ENCODE data around the gene CLMN. TPM values are rescaled to one million over a fixed set of nuclear protein-coding genes. Genes with fewer than 3 reads are reported as not detected.

CLMN gene
- total and polyA plus RNA-seq, 2 of the 8 experiments (the other 6 are each of a cell fraction or from before 2014, with no cell fraction given): 1.6 to 8.2 TPM

GRCh38 chr14:95240859-95241813 lies 78.6 kb downstream of the CLMN start:
- Histone ChIP-seq H3K79me1 (ENCODE audit: low read depth, low read length) (no peaks in the 10 kb centered on the region), H2BK15ac (ENCODE audit: low read length) (no peak overlapping the region), H4K91ac (replicated peaks; ENCODE audit: insufficient read length, low read length) (no peak overlapping the region), H3K18ac (ENCODE audit: extremely low read depth, low read length) (no peak overlapping the region), H2BK5ac (ENCODE audit: low read depth, low read length) (no peak overlapping the region), H3K27me3 (replicated peaks in 1 of 4; ENCODE audit: control insufficient read depth in 3 of 4, extremely low read depth in 1 of 4, insufficient read depth in 3 of 4, low read length in 3 of 4) (no peaks in the 10 kb centered on the region), H4K8ac (ENCODE audit: extremely low read depth, insufficient read depth, low read length) (no peak overlapping the region), H3K23ac (ENCODE audit: insufficient read length) (no peak overlapping the region), H3K4me3 (ENCODE audit: extremely low read depth in 1 of 4, insufficient read depth in 2 of 4, low read depth in 3 of 4, low read length in 4 of 4) (no peak overlapping the region), H2AFZ (ENCODE audit: low read length) (no peak overlapping the region), H2BK12ac (ENCODE audit: low read depth, low read length) (no peak overlapping the region), H3K36me3 (ENCODE audit: control insufficient read depth in 2 of 4, insufficient read depth in 4 of 4, low read length in 3 of 4) (no peaks in the 10 kb centered on the region), H3K4ac (replicated peaks; ENCODE audit: insufficient read length, low read depth, low read length) (no peak overlapping the region), H3K23me2 (ENCODE audit: low read depth, low read length) (peaks cover 7% of the 10 kb centered on the region; the same call in 1 of the 2 replicates), H3K56ac (replicated peaks; ENCODE audit: insufficient read length, low read depth, low read length) (no peak overlapping the region), H4K5ac (ENCODE audit: insufficient read length, low read depth, low read length) (no peak overlapping the region), H2AK5ac (ENCODE audit: low read depth, low read length) (no peak overlapping the region), H3K27ac (ENCODE audit: low read depth, low read length) (no peak overlapping the region), H3K4me2 (ENCODE audit: insufficient read depth in 1 of 2, low read depth in 2 of 2, low read length in 2 of 2) (no peak overlapping the region), H3K14ac (ENCODE audit: insufficient read length) (no peak overlapping the region), H3K9ac (replicated peaks in 1 of 4; ENCODE audit: extremely low read depth in 1 of 4, low read depth in 3 of 4, low read length in 3 of 4) (no peak overlapping the region), H3K9me3 (ENCODE audit: insufficient read depth in 2 of 2, low read depth in 1 of 2, low read length in 1 of 2) (no peaks in the 10 kb centered on the region), H2BK120ac (replicated peaks; ENCODE audit: low read depth, low read length) (no peak overlapping the region), H4K20me1 (replicated peaks in 1 of 2; ENCODE audit: control insufficient read depth in 1 of 2, insufficient read depth in 2 of 2, low read length in 2 of 2) (no peaks in the 10 kb centered on the region), H3K79me2 (ENCODE audit: control insufficient read depth in 1 of 2, insufficient read depth in 2 of 2, low read length in 2 of 2) (no peaks in the 10 kb centered on the region), H3K4me1 (replicated peaks in 1 of 4; ENCODE audit: control insufficient read depth in 3 of 4, insufficient read depth in 4 of 4, low read length in 3 of 4) (peaks cover 0 to 5% (median 2%) of the 10 kb centered on the region in 4 experiments; a peak in 5 of 7 replicates), H2BK20ac (ENCODE audit: low read length) (no peak overlapping the region)
- DNase-seq (ENCODE audit: low read depth in 1 of 2, low spot score in 2 of 2): no peak
- ChIA-PET POLR2A (ENCODE audit: partially characterized antibody) (no interaction called here), CTCF (ENCODE audit: partially characterized antibody) (interaction anchor here (1.0 to 1.5 kb wide), 3 partner anchors 10 to 41 kb away, joined by 3 to 6 read pairs (median 3); no protein-coding TSS in a partner anchor)
- WGBS, 2 experiments (ENCODE audit: extremely low coverage in 1 of 2, insufficient coverage in 1 of 2, insufficient read length in 1 of 2, insufficient replicate concordance in 2 of 2, low coverage in 1 of 2, low lambda C conversion rate in 2 of 2, missing lambda C conversion rate in 1 of 2): 90% methylated on average over 6 of the region's 6 CpGs; no CpG with 5 or more reads in 1 of the 2 experiments
- no peak for FAIRE-seq
- TF ChIP-seq RBBP5 (IDR thresholded peaks at IDR 0.05; ENCODE audit: borderline replicate concordance, low read depth, low read length): no peak
- no peak for TF ChIP-seq HDAC6 (IDR thresholded peaks at IDR 0.05; ENCODE audit: low read depth, low read length)
- TF ChIP-seq BCL11A (IDR thresholded peaks at IDR 0.05; ENCODE audit: low read depth in 2 of 2, low read length in 2 of 2): no peak
- no peak for TF ChIP-seq KDM4A (IDR thresholded peaks at IDR 0.05; ENCODE audit: low read depth, low read length, severe bottlenecking)
- TF ChIP-seq ATF3 (IDR thresholded peaks at IDR 0.05; ENCODE audit: insufficient read depth, low read depth, low read length): no peak
- TF ChIP-seq SP1 (IDR thresholded peaks at IDR 0.05; ENCODE audit: low read depth, low read length): no peak
- no peak for TF ChIP-seq TEAD4 (IDR thresholded peaks at IDR 0.05; ENCODE audit: low read depth, low read length)
- no peak for TF ChIP-seq EZH2 (IDR thresholded peaks at IDR 0.05; ENCODE audit: low read depth, low read length, severe bottlenecking)
- no peak for TF ChIP-seq ZNF274 (IDR thresholded peaks at IDR 0.05; ENCODE audit: borderline replicate concordance, extremely low read depth, low read length)
- TF ChIP-seq SIX5 (IDR thresholded peaks at IDR 0.05; ENCODE audit: low read depth, low read length): no peak
- no peak for TF ChIP-seq POLR2AphosphoS5 (IDR thresholded peaks at IDR 0.05; ENCODE audit: low read depth, low read length)
- no peak for TF ChIP-seq CHD2 (IDR thresholded peaks at IDR 0.05; ENCODE audit: low read length)

All from H1 (cell line).